ENCODE data around the gene XKR3. TPM values are rescaled to one million over a fixed set of nuclear protein-coding genes. Genes with fewer than 3 reads are reported as not detected.

XKR3 gene
- total RNA-seq, 1 experiment from 2014 or later, result not detected

- DNase-seq, result no peak
- Histone ChIP-seq H3K4me2 (no peak overlapping the region), H3K4me3 (no peak overlapping the region), H3K36me3 (ENCODE audit: low read depth) (no peaks in the 10 kb centered on the region), H2AFZ (no peak overlapping the region), H3K27ac (no peak overlapping the region), H3K4me1 (replicated peaks; ENCODE audit: insufficient read depth) (no peaks in the 10 kb centered on the region), H3K9me3 (ENCODE audit: insufficient read depth, low read depth) (no peaks in the 10 kb centered on the region), H3F3A (ENCODE audit: insufficient read depth, low read depth) (no peaks in the 10 kb centered on the region), H3K27me3 (ENCODE audit: insufficient read depth, low read depth) (0 out of 2 replicates have a peak, but pooled peaks cover 4% of the 10 kb centered on the region), H3K9me2 (ENCODE audit: insufficient read depth) (no peaks in the 10 kb centered on the region), H3K79me2 (ENCODE audit: low read depth) (no peaks in the 10 kb centered on the region), H4K20me1 (ENCODE audit: insufficient read depth) (no peaks in the 10 kb centered on the region)
- CTCF ChIA-PET, result no interaction called here
- no TSS peak for BruUV-seq (replicated peaks)
- POLR2A ChIA-PET (ENCODE audit: unreplicated experiment), result no interaction called here
- intact Hi-C loops (cut with micrococcal nuclease; ENCODE audit: unreplicated experiment), result no loop called here
- TF ChIP-seq EZH2 (IDR thresholded peaks at IDR 0.05; ENCODE audit: low read depth), result no peak
These were observed 16.5 kb downstream of the XKR3 start for GRCh38 chr22:16808744-16809143.

DNA sequence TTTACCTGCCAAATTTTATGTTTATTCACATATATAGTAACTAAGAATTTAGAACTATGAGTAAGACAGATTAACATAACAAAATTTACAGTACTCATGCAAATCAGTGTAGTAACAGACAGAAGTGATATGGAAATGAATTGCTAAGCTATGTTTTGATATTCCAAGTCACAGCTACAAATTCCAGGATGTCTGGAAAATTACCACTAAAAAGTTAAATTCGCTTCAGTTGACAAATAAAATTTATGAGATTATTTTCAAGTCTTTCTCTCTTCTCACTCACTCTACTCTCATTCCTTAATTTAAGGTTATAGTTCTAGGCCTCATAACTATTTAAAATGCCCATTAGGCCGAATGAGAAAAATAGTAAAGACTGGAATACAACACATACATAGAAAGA lies 18.1 kb downstream of the XKR3 start:
- no peaks in the 10 kb centered on the region for H3K4me1 ChIP-seq (replicated peaks; ENCODE audit: insufficient read depth)
- H2AFZ ChIP-seq, result no peak overlapping the region
- DNase-seq, result no peak
- TF ChIP-seq CTCF (conservative IDR thresholded peaks at IDR 0.05), result no peak
- no peak for TF ChIP-seq EZH2 (IDR thresholded peaks at IDR 0.05; ENCODE audit: low read depth)
- H3K9me2 ChIP-seq (ENCODE audit: insufficient read depth), result no peaks in the 10 kb centered on the region
- CTCF ChIA-PET, result no interaction called here
- H3K79me2 ChIP-seq (ENCODE audit: low read depth), result no peaks in the 10 kb centered on the region
- no peak overlapping the region for H3K4me2 ChIP-seq
- H3K27ac ChIP-seq, result no peak overlapping the region
- no peaks in the 10 kb centered on the region for H4K20me1 ChIP-seq (ENCODE audit: insufficient read depth)
- H3K9me3 ChIP-seq (ENCODE audit: insufficient read depth, low read depth), result no peaks in the 10 kb centered on the region
- BruUV-seq (replicated peaks), result no TSS peak
- intact Hi-C loops (cut with micrococcal nuclease; ENCODE audit: unreplicated experiment), result no loop called here
- no peaks in the 10 kb centered on the region for H3K27me3 ChIP-seq (ENCODE audit: insufficient read depth, low read depth)
- H3K4me3 ChIP-seq, result no peak overlapping the region
- no peaks in the 10 kb centered on the region for H3K36me3 ChIP-seq (ENCODE audit: low read depth)
- POLR2A ChIA-PET (ENCODE audit: unreplicated experiment), result no interaction called here
- H3F3A ChIP-seq (ENCODE audit: insufficient read depth, low read depth), result no peaks in the 10 kb centered on the region

DNA sequence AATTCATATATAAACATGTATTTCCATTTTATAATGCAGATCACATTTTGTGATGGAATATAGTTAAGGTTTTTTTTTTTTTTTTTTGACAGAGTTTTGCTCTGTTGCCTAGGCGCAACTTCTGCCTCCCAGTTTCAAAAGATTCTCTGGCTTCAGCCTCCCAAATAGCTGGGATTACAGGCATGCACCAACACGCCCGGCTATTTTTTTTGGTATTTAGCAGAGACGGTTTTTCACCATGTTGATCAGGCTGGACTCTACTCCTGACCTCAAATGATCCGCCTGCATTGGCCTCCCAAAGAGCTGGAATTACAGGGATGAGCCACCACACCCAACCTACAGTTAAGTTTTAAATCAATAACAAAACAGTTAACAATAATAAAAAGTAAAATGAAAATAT lies 18.8 kb downstream of the XKR3 start:
- Histone ChIP-seq H3K4me2 (no peak overlapping the region), H2AFZ (no peak overlapping the region), H3K79me2 (ENCODE audit: low read depth) (no peaks in the 10 kb centered on the region), H3F3A (ENCODE audit: insufficient read depth, low read depth) (no peaks in the 10 kb centered on the region), H3K4me3 (no peak overlapping the region), H4K20me1 (ENCODE audit: insufficient read depth) (no peaks in the 10 kb centered on the region), H3K27me3 (ENCODE audit: insufficient read depth, low read depth) (no peaks in the 10 kb centered on the region), H3K9me3 (ENCODE audit: insufficient read depth, low read depth) (no peaks in the 10 kb centered on the region), H3K36me3 (ENCODE audit: low read depth) (no peaks in the 10 kb centered on the region), H3K4me1 (replicated peaks; ENCODE audit: insufficient read depth) (no peaks in the 10 kb centered on the region), H3K27ac (no peak overlapping the region), H3K9me2 (ENCODE audit: insufficient read depth) (no peaks in the 10 kb centered on the region)
- TF ChIP-seq EZH2 (IDR thresholded peaks at IDR 0.05; ENCODE audit: low read depth) (no peak), CTCF (conservative IDR thresholded peaks at IDR 0.05) (no peak)
- no peak for DNase-seq
- CTCF ChIA-PET, result no interaction called here
- POLR2A ChIA-PET (ENCODE audit: unreplicated experiment), result no interaction called here
- BruUV-seq (replicated peaks), result no TSS peak
- intact Hi-C loops (cut with micrococcal nuclease; ENCODE audit: unreplicated experiment), result no loop called here

GRCh38 chr22:16804882-16805281 lies 20.3 kb downstream of the XKR3 start:
- Histone ChIP-seq H3K9me3 (ENCODE audit: insufficient read depth, low read depth) (no peaks in the 10 kb centered on the region), H2AFZ (no peak overlapping the region), H3K27me3 (ENCODE audit: insufficient read depth, low read depth) (no peaks in the 10 kb centered on the region), H3K4me2 (no peak overlapping the region), H3K4me3 (no peak overlapping the region), H3F3A (ENCODE audit: insufficient read depth, low read depth) (no peaks in the 10 kb centered on the region), H3K79me2 (ENCODE audit: low read depth) (no peaks in the 10 kb centered on the region), H4K20me1 (ENCODE audit: insufficient read depth) (no peaks in the 10 kb centered on the region), H3K36me3 (ENCODE audit: low read depth) (no peaks in the 10 kb centered on the region), H3K27ac (no peak overlapping the region), H3K9me2 (ENCODE audit: insufficient read depth) (no peaks in the 10 kb centered on the region), H3K4me1 (replicated peaks; ENCODE audit: insufficient read depth) (no peaks in the 10 kb centered on the region)
- DNase-seq, result no peak
- ChIA-PET CTCF (no interaction called here), POLR2A (ENCODE audit: unreplicated experiment) (no interaction called here)
- intact Hi-C loops (cut with micrococcal nuclease; ENCODE audit: unreplicated experiment), result no loop called here
- BruUV-seq (replicated peaks), result no TSS peak
- TF ChIP-seq CTCF (conservative IDR thresholded peaks at IDR 0.05), result no peak
- no peak for TF ChIP-seq EZH2 (IDR thresholded peaks at IDR 0.05; ENCODE audit: low read depth)

Measured in PC-9 (cell line).